SH-SY5Y (cell line): ENCODE measurements around the gene STIP1.

Experiments used
- GATA2 ChIP-seq: IDR thresholded peaks from 2 replicates; pipeline ENCODE4 v1.6.1; 2011; ENCODE audit warnings: mild to moderate bottlenecking, low read depth, low read length
- GATA3 ChIP-seq: IDR thresholded peaks from 2 replicates; pipeline ENCODE4 v1.6.1; 2011; ENCODE audit warnings: low read depth, mild to moderate bottlenecking, low read length, moderate library complexity

- TF ChIP-seq GATA3 (no peak), GATA2 (no peak)
Measured at GRCh38 chr11:64152841-64153691, 32.9 kb upstream of the STIP1 start.
